Tongue (tissue), 2 donors: ENCODE data around the gene ZNF737. TPM values are rescaled to one million over a fixed set of nuclear protein-coding genes. Genes with fewer than 3 reads are reported as not detected.
A peak's percentile ranks its signal among the peaks of the same experiment; 100 is the strongest.
"Not testable (repeated sequence)": the region's sequence is repeated elsewhere in the genome, so short reads cannot be mapped to it uniquely, and the experiment has no call there.

Source experiments
- DNase-seq: peaks from one replicate; pipeline ENCODE4 v3.0.0-alpha.2; 2015
- total RNA-seq: library from RNA; depleted of rRNA; stranded (reverse); fragments of >200 nt; gene quantifications from one replicate; pipeline ENCODE4 v1.2.3, GENCODE V29; 2014

ZNF737 gene
- total RNA-seq: 20.9 TPM

DNA sequence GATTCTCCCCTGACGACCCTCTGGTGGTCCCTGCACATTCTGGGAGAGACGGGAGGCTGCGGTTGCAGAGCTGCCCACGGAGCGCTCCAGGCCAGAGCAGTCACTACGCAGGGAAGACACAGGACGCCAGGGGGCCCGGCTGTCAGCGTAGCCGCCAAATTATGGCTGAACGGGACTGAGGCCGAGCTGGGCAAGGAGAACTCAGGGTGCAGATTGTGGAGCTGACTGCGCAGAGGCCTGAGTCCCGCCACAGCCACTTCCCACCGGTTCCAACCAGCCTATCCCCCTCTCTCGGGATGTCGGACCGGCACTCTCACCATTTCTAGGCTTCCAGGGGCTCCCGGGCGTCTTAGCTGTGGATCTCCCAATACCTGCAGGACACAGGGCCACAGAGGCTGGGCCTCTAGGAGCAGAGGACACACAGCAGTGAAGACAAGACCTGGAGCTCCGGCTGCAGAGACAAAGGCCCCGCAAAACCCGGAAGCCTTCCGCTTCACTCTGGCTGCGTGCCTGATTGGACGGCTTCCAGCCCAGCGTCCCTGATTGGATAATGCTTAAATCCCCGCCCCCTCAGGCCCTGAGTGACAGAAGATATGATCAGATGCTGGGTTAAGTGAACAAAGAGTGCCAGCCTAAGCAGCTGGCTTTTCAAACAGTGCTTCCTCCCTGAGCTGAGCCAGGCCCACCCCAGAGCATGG is at the start of gene ZNF737:
Gene ZNF737, minus strand, starts transcription at position 461 of the 698 bp plus-strand sequence. Its CDS starts 141 bp downstream, at position 320.
- peak; percentile 99 for DNase-seq

DNA sequence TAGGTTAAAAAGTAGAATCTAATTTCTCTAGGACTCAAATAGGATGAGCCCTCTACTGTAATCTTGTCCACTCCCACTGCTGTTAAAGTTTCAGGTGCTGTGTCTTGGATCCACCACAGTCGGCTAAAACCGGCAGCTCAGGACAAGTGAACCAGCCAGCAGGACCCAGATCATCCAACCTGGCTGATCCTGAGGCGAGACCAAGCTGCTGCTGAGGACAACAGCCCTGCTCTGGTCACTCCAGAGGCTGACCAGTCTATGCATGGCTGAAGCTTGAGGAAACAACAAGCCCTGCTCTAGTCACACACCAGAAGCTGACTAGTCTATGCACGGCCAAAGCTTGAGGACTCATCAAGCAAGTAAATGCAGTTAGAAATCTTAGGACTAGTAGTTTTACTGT is 49.4 kb upstream of the ZNF737 start:
- DNase-seq: not testable (repeated sequence)

DNA sequence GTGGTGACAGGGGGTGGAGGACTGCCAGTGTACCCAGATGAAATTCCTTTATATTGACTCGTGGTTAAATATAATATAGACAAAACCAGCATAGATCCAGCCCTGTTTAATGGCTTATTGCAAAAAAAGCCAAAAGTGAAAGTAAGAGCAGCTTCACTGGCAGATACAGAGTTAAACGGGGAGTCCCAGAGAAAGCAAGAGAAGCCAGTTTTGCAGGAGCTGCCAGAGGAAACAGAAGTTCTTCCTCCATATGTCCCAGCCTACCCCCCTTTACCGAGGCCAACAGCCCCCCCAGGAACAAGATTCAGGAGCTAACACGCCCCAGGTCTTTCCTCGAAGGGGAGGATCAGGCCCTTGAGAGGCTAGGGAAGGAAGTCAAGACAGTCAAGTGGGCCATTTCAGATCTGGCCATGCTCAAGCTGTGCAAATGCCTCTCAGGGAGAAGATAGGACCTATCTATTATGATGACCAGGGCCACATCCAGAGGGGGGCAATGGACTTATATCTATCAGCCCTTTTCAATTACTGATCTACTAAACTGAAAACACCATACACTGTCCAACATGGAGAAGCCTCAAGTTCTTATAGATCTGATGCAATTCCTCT is 47.2 kb upstream of the ZNF737 start:
- DNase-seq: no peak

DNA sequence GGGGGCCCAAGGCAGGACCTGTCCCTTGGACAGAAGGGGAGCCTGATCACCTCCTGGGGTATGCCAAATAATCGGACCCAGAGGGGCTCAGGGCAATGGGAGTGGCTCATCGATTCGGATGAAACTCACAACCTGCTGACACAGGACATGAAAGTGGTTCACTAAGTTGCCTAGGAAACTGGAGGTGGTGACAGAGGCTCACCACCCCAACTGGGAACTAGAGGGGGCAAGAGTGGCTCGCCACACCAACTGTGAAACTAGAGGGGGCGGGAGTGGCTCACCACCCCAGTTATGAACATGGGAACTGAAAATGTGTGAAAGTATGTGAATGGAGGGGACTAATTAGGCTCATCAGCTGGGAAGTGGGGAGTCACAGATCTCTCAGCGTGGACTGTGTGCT is 46.3 kb upstream of the ZNF737 start:
- no peak for DNase-seq

DNA sequence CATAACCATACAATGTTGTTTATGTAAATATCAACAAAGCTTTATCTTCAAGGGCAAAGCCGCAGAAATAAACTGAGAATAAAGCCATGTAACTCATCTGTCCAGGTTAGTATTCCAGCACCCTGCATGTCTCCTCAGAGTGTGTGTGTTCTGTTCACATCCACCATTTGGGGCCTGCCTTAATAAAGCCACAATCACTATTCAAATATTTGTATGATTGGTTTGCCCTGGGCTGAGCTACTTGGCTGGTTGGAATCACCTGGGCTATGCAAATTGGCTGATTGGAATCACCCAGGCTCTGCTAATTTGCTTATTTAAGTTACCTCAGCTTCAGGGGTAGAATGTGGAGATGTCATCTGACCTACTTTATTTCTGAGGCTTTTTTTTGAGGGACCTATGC is 42.4 kb upstream of the ZNF737 start:
- no peak for DNase-seq

DNA sequence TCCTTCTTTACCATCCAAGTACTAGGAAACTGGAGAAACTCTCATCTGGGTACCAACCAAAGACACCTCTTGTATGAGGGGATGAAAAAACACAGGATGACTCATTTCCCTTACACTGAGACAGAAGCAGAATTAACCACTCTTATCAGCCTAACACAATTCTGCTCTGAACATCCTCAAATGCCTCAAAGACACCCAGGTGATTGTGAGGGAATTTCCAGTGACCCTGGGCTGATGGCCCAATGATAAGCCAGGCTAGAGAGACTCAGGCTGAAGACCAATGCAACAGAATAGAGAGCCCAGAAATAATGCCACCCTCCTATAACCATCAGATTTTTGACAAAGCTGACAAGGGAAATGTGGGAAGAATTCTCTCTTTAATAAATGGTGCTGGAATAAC is 7.0 kb downstream of the ZNF737 start:
- DNase-seq: no peak

DNA sequence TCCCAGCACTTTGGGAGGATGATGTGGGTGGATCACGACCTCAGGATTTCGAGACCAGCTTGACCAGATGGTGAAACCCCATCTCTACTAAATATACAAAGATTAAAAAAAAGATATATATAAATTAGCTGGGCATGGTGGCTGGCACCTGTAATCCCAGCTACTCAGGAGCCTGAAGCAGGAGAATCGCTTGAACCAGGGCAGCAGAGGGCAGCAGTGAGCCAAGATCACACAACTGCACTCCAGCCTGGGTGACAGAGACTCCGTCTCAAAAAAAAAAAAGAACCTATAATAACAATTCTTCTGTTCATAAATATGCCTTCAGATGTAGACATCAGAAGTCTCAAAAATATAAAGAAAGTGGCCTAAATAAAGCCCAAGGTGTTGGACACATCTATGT is 7.6 kb downstream of the ZNF737 start:
- no peak for DNase-seq

DNA sequence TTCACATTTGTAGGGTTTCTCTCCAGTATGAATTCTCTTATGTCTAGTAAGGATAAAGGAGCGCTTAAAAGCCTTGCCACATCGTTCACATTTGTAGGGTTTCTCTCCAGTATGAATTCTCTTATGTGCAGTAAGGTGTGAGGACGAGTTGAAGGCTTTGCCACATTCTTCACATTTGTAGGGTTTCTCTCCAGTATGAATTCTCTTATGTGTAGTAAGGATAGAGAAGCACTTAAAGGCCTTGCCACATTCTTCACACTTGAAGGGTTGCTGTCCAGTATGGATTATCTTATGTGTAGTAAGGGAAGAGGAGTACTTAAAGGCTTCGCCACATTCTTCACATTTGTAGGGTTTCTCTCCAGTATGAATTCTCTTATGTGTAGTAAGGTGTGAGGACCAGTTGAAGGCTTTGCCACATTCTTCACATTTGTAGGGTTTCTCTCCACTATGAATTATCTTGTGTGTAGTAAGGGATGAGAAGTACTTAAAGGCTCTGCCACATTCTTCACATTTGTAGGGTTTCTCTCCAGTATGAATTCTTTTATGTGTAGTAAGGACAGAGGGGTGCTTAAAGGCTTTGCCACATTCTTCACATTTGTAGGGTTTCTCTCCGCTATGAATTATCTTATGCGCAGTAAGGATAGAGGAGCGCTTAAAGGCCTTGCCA is 20.8 kb downstream of the ZNF737 start:
- DNase-seq: not testable (repeated sequence)

DNA sequence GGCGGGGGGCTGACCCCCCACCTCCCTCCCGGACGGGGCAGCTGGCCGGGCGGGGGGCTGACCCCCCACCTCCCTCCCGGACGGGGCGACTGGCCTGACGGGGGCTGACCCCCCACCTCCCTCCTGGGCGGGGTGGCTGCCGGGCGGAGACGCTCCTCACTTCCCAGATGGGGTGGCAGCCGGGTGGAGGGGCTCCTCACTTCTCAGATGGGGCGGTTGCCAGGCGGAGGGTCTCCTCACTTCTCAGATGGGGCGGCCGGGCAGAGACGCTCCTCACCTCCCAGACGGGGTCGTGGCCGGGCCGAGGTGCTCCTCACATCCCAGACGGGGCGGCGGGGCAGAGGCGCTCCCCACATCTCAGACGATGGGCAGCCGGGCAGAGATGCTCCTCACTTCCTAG is 35.3 kb downstream of the ZNF737 start:
- DNase-seq: not testable (repeated sequence)

DNA sequence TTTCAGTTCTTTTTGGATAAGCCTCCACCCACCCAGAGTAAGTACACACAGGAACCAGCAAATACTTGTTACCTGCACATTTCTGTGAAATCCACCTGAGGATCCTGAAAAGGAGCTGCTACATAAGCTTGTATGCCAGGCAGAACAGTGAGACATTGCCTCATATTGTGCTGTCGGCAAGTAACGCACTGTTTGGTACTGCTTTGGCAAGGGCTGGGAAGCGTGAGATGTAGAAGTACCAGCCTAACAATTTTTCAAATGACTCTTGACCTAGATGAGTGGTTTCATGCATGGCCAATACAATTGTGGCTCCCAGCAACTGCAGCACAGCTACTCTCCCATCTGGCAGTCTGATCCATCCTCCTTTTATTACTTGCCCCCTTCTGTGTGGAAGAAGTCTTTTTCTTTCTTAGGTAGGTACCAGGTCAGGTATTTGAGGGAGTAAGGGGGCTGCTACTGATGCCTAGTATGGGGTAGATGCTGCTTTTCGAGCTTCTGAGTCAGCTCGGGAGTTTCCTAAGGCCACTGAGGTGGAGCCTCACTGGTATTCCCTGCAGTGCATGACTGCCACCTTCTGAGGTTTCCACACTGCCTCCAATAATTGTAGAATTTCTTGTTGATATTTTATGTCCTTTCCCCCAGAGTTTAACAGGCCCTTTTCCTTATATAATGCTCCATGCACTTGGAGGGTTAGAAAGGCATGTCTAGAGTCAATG is 52.2 kb downstream of the ZNF737 start:
- no peak for DNase-seq

DNA sequence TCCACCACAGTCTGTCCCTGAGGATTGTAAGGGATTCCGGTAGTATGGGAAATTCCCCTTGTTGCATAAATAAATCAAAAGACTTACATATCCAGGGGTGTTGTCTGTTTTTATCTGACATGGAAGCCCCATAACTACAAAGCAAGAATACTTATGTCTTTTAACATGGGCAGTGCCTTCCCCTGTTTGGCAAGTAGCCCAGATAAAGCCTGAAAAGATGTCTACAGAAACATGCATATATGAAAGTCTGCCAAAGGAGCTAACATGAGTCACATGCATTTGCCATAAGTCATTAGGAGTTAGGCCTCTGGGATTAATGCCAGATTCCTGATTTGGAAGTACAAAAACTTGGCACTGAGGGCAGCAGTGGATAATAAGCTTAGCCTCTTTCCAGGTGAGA is 62.1 kb downstream of the ZNF737 start:
- peak; percentile 43 for DNase-seq

Other genes starting within 250 kb of the ZNF737 start
- gene ZNF626, start 95.8 kb upstream of the ZNF737 start, total RNA-seq: 25.1 TPM
- 8.4 TPM for gene ZNF66, start 210.5 kb upstream of the ZNF737 start, total RNA-seq